ENCODE data around the gene PRKCA. TPM values are rescaled to one million over a fixed set of nuclear protein-coding genes. Genes with fewer than 3 reads are reported as not detected.
"Not testable (repeated sequence)": the region's sequence is repeated elsewhere in the genome, so short reads cannot be mapped to it uniquely, and the experiment has no call there.

Gene PRKCA
- total RNA-seq, 4 donors from 2014 or later = 26.0 to 89.0 (median 32.8) TPM

DNA sequence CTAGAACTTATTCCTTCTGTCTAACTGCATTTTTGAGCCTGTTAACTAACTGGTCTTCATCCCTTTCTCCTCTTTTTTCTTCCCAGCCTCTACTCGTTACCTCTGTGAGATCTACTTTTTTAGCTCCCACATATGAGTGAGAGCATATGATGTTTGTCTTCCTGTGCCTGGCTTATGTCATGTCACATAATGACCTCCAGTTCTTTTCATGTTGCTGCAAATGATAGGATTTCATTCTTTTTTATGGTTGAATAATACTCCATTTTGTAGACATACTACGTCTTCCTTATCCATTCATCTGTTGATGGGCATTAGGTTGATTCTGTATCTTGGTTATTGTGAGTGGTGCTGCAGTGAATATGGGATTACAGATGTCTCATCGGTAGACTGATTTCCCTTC, 184.7 kb downstream of the PRKCA start:
- Histone ChIP-seq H3K9me3 (no peaks in the 10 kb centered on the region), H3K27ac (no peak overlapping the region), H3K27me3 (no peaks in the 10 kb centered on the region), H3K36me3 (no peaks in the 10 kb centered on the region), H3K4me3 (no peak overlapping the region), H3K4me1 (no peaks in the 10 kb centered on the region)
- TF ChIP-seq POLR2AphosphoS5 (IDR thresholded peaks at IDR 0.05) (no peak), EP300 (IDR thresholded peaks at IDR 0.05) (no peak), POLR2A (IDR thresholded peaks at IDR 0.05) (no peak)
- TF ChIP-seq, protein P1, sequence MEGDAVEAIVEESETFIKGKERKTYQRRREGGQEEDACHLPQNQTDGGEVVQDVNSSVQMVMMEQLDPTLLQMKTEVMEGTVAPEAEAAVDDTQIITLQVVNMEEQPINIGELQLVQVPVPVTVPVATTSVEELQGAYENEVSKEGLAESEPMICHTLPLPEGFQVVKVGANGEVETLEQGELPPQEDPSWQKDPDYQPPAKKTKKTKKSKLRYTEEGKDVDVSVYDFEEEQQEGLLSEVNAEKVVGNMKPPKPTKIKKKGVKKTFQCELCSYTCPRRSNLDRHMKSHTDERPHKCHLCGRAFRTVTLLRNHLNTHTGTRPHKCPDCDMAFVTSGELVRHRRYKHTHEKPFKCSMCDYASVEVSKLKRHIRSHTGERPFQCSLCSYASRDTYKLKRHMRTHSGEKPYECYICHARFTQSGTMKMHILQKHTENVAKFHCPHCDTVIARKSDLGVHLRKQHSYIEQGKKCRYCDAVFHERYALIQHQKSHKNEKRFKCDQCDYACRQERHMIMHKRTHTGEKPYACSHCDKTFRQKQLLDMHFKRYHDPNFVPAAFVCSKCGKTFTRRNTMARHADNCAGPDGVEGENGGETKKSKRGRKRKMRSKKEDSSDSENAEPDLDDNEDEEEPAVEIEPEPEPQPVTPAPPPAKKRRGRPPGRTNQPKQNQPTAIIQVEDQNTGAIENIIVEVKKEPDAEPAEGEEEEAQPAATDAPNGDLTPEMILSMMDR (IDR thresholded peaks at IDR 0.05) = no peak
- WGBS, 2 donors (ENCODE audit: low coverage in 1 of 2) = 90 to 100% methylated on average over 3 of the region's 3 CpGs
- ATAC-seq = no peak

GRCh38 chr17:66487981-66488468, 185.6 kb downstream of the PRKCA start:
- no peak for TF ChIP-seq EP300 (IDR thresholded peaks at IDR 0.05)
- TF ChIP-seq POLR2AphosphoS5 (IDR thresholded peaks at IDR 0.05) = no peak
- no peak overlapping the region for H3K4me3 ChIP-seq
- no peaks in the 10 kb centered on the region for H3K9me3 ChIP-seq
- H3K4me1 ChIP-seq = no peaks in the 10 kb centered on the region
- no peaks in the 10 kb centered on the region for H3K36me3 ChIP-seq
- no peak overlapping the region for H3K27ac ChIP-seq
- no peak for ATAC-seq
- WGBS, 2 donors (ENCODE audit: low coverage in 1 of 2) = 90 to 95% methylated on average over 5 of the region's 5 CpGs
- no peaks in the 10 kb centered on the region for H3K27me3 ChIP-seq

DNA sequence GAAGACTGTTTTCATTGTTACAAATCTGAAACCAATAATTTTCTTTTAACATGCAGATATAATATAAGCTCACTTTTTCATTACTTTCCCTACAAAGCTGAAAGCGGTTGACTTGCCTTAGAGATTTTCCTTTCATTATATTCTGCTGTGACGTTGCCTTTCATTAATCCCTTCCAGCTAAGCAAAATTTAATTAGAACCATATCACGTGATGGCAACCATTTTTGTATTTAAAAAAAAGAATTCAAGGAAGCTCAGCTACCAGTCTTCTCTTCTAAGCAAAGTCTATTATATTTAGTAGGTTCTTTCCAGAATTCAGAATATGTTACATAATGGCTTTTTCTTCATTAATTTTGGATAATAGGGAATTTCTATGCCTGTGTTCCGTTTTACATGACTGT, 186.5 kb downstream of the PRKCA start:
- no peaks in the 10 kb centered on the region for H3K36me3 ChIP-seq
- no peak for ATAC-seq
- no peaks in the 10 kb centered on the region for H3K4me1 ChIP-seq
- H3K27me3 ChIP-seq = no peaks in the 10 kb centered on the region
- 87% methylated on average over 3 to 4 of the region's 4 CpGs for WGBS, 2 donors (ENCODE audit: low coverage in 1 of 2)
- no peak overlapping the region for H3K4me3 ChIP-seq
- H3K9me3 ChIP-seq = no peaks in the 10 kb centered on the region
- TF ChIP-seq POLR2A (IDR thresholded peaks at IDR 0.05) (no peak), EP300 (IDR thresholded peaks at IDR 0.05) (no peak), POLR2AphosphoS5 (IDR thresholded peaks at IDR 0.05) (no peak)
- TF ChIP-seq, protein P1 (IDR thresholded peaks at IDR 0.05) = no peak
- H3K27ac ChIP-seq = no peak overlapping the region

- WGBS, 2 donors (ENCODE audit: low coverage in 1 of 2) = 88 to 89% methylated on average over 1 to 3 of the region's 3 CpGs
- not testable (repeated sequence) for ATAC-seq, H3K27ac ChIP-seq, H3K4me3 ChIP-seq, H3K9me3 ChIP-seq, H3K4me1 ChIP-seq, H3K27me3 ChIP-seq, H3K36me3 ChIP-seq
Measured at GRCh38 chr17:66489576-66489975, 187.2 kb downstream of the PRKCA start.

GRCh38 chr17:66491213-66491612, 188.8 kb downstream of the PRKCA start:
- Histone ChIP-seq H3K9me3 (no peaks in the 10 kb centered on the region), H3K4me3 (no peak overlapping the region), H3K4me1 (no peaks in the 10 kb centered on the region), H3K36me3 (no peaks in the 10 kb centered on the region), H3K27ac (no peak overlapping the region), H3K27me3 (no peaks in the 10 kb centered on the region)
- 67% methylated on average over 1 of the region's 2 CpGs; no CpG with 5 or more reads in 1 of the 2 donors for WGBS, 2 donors (ENCODE audit: low coverage in 1 of 2)
- no peak for ATAC-seq
- TF ChIP-seq, protein P1 (IDR thresholded peaks at IDR 0.05) = no peak
- TF ChIP-seq EP300 (IDR thresholded peaks at IDR 0.05) (no peak), POLR2AphosphoS5 (IDR thresholded peaks at IDR 0.05) (no peak), POLR2A (IDR thresholded peaks at IDR 0.05) (no peak)

GRCh38 chr17:66491665-66492064, 189.3 kb downstream of the PRKCA start:
- Histone ChIP-seq H3K9me3 (no peaks in the 10 kb centered on the region), H3K4me3 (no peak overlapping the region), H3K27me3 (no peaks in the 10 kb centered on the region), H3K36me3 (no peaks in the 10 kb centered on the region), H3K27ac (no peak overlapping the region), H3K4me1 (no peaks in the 10 kb centered on the region)
- TF ChIP-seq POLR2A (IDR thresholded peaks at IDR 0.05) (no peak), EP300 (IDR thresholded peaks at IDR 0.05) (no peak), POLR2AphosphoS5 (IDR thresholded peaks at IDR 0.05) (no peak)
- TF ChIP-seq, protein P1 (IDR thresholded peaks at IDR 0.05) = no peak
- ATAC-seq = no peak
- WGBS, 2 donors (ENCODE audit: low coverage in 1 of 2) = no CpG with 5 or more reads among the region's 3 CpGs

Data from gastroesophageal sphincter (tissue), 4 donors.